Testis (tissue), 2 donors: ENCODE data around the gene PLB1.

Experiments used
- POLR2A ChIP-seq: fragments of 450-650 bp; IDR thresholded peaks from one replicate; pipeline ENCODE4 v1.6.1; 2017; ENCODE audit warnings: antibody characterized with exemption, mild to moderate bottlenecking, moderate library complexity
- TF ChIP-seq, protein P1 (sequence below), 3 experiments: fragments of 450-650 bp in 2 of 3; fragments of 200-600 bp in 1 of 3; sonication (generic) in 1 of 3; IDR thresholded peaks; one replicate each; pipeline ENCODE4 v1.5.1; 2016 to 2019; ENCODE audit warnings: antibody characterized with exemption in 3 of 3, mild to moderate bottlenecking in 2 of 3, moderate library complexity in 1 of 3

- TF ChIP-seq, protein P1, sequence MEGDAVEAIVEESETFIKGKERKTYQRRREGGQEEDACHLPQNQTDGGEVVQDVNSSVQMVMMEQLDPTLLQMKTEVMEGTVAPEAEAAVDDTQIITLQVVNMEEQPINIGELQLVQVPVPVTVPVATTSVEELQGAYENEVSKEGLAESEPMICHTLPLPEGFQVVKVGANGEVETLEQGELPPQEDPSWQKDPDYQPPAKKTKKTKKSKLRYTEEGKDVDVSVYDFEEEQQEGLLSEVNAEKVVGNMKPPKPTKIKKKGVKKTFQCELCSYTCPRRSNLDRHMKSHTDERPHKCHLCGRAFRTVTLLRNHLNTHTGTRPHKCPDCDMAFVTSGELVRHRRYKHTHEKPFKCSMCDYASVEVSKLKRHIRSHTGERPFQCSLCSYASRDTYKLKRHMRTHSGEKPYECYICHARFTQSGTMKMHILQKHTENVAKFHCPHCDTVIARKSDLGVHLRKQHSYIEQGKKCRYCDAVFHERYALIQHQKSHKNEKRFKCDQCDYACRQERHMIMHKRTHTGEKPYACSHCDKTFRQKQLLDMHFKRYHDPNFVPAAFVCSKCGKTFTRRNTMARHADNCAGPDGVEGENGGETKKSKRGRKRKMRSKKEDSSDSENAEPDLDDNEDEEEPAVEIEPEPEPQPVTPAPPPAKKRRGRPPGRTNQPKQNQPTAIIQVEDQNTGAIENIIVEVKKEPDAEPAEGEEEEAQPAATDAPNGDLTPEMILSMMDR (IDR thresholded peaks at IDR 0.05), result peak in 1 of 3 experiments; percentile 16
- TF ChIP-seq POLR2A, result no peak
These were observed 125.6 kb downstream of the PLB1 start for GRCh38 chr2:28621172-28622100.
